AG09319 (cell line): ENCODE measurements around the gene PLCG2.
"Not testable (repeated sequence)": the region's sequence is repeated elsewhere in the genome, so short reads cannot be mapped to it uniquely, and the experiment has no call there.

Experiments
- DNase-seq: peaks from one replicate; pipeline ENCODE4 v3.0.0-alpha.2; 2010; ENCODE audit warnings: low read depth; ENCODE audit errors: extremely low read depth
- CTCF ChIP-seq: IDR thresholded peaks from 2 replicates; pipeline ENCODE4 v1.5.1; 2011; ENCODE audit warnings: low read depth, mild to moderate bottlenecking, inconsistent platforms, low read length, moderate library complexity

PLCG2 gene

GRCh38 chr16:81792828-81793227 lies 13.7 kb downstream of the PLCG2 start:
- no peak for TF ChIP-seq CTCF
- DNase-seq: no peak

GRCh38 chr16:81795193-81795592 lies 16.1 kb downstream of the PLCG2 start:
- DNase-seq: no peak

GRCh38 chr16:81796035-81796434 lies 16.9 kb downstream of the PLCG2 start:
- no peak for DNase-seq
- TF ChIP-seq CTCF: no peak

More at GRCh38 chr16:81795193-81795592, 16.1 kb downstream of the PLCG2 start:
- no peak for TF ChIP-seq CTCF

GRCh38 chr16:81796583-81797346 lies 17.7 kb downstream of the PLCG2 start:
- no peak for TF ChIP-seq CTCF
- DNase-seq: no peak

- no peak for TF ChIP-seq CTCF
- DNase-seq: no peak
Observed at GRCh38 chr16:81797443-81797842, 18.4 kb downstream of the PLCG2 start.

GRCh38 chr16:81798311-81799137 lies 19.4 kb downstream of the PLCG2 start:
- DNase-seq: no peak
- no peak for TF ChIP-seq CTCF

GRCh38 chr16:81799138-81799504 lies 20.0 kb downstream of the PLCG2 start:
- no peak for TF ChIP-seq CTCF
- DNase-seq: no peak

GRCh38 chr16:81801724-81802123 lies 22.6 kb downstream of the PLCG2 start:
- DNase-seq: not testable (repeated sequence)
